KMS-11 (cell line): ENCODE measurements around the gene COL23A1.

Source experiments
- H2AFZ ChIP-seq: fragments of 200-600 bp; sonication (generic); 2 replicates; pipeline ENCODE4 v1.6.1; 2016; ENCODE audit warnings: antibody characterized with exemption, mixed run types, low read depth
- H3K27ac ChIP-seq: fragments of 200-600 bp; sonication (generic); 2 replicates; pipeline ENCODE4 v1.6.1; 2016; ENCODE audit warnings: mild to moderate bottlenecking, mixed run types
- H3K27me3 ChIP-seq: fragments of 200-600 bp; sonication (generic); 2 replicates; pipeline ENCODE4 v1.6.1; 2017; ENCODE audit warnings: mild to moderate bottlenecking, low read depth, mixed run types, moderate library complexity; ENCODE audit not compliant: insufficient read depth
- H3K36me3 ChIP-seq: fragments of 200-600 bp; sonication (generic); 2 replicates; pipeline ENCODE4 v1.6.1; 2017; ENCODE audit warnings: mild to moderate bottlenecking, mixed run types; ENCODE audit not compliant: insufficient read depth
- H3K4me1 ChIP-seq: fragments of 200-600 bp; sonication (generic); 2 replicates; pipeline ENCODE4 v1.6.1; 2016; ENCODE audit warnings: mild to moderate bottlenecking, low read depth, mixed run types; ENCODE audit not compliant: poor library complexity, severe bottlenecking
- H3K4me2 ChIP-seq: fragments of 200-600 bp; sonication (generic); 2 replicates; pipeline ENCODE4 v1.7.0; 2016; ENCODE audit warnings: mild to moderate bottlenecking, mixed run types
- H3K4me3 ChIP-seq: fragments of 200-600 bp; sonication (generic); IDR thresholded peaks from 2 replicates; pipeline ENCODE4 v1.6.1; 2017; ENCODE audit warnings: low read depth, low read length, mixed read lengths; ENCODE audit not compliant: insufficient read depth
- H3K79me2 ChIP-seq: fragments of 200-600 bp; sonication (generic); 2 replicates; pipeline ENCODE4 v1.6.1; 2016; ENCODE audit warnings: low read depth, mixed run types; ENCODE audit not compliant: insufficient read depth
- H3K9ac ChIP-seq: fragments of 200-600 bp; sonication (generic); 2 replicates; pipeline ENCODE4 v1.6.1; 2016; ENCODE audit warnings: mild to moderate bottlenecking, mixed run types
- H4K20me1 ChIP-seq: fragments of 200-600 bp; sonication (generic); 2 replicates; pipeline ENCODE4 v1.6.1; 2016; ENCODE audit warnings: mild to moderate bottlenecking, mixed run types; ENCODE audit not compliant: insufficient read depth
- TF ChIP-seq, protein P1 (sequence below): fragments of 200-600 bp; sonication (generic); conservative IDR thresholded peaks from 2 replicates; pipeline ENCODE4 v1.6.1; 2017; ENCODE audit warnings: low read depth, mild to moderate bottlenecking, antibody characterized with exemption, low read length, moderate library complexity, mixed read lengths

The COL23A1 gene

DNA sequence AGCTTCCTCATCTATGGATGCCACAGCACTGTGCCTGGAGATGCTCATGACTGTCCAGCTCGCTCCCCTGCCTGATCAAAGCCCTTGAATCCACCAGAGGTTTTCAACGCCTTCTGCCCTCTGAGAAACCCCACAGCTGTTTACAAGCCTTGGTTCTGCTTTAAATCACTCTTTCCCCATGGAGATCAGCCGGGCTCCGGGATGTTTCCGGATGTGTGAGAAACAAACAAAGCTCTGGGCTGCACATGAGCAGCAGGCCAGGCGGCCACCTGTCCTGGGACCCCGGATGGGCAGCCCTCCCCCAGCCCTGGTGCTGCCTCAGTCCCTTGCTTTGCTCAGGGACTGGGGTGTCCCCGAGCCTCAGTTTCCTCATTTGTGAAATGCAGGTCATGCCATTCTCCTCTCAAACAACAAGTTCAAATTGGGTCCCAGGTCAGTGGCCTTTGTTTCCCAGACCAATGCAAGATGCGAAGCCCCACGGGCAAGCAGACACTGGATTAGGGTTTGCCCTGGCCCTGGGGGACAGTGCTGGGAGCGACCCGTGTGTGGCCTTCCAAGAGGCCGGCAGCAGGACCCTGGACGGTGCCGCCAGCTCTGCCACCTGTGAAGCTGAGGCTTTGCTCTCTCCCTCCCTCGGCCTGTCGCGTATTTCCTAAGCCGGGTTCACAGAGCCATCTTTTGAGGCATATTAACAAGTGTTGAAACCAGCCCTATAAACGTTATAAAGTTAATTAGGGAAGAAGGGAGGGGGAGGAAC lies 315.2 kb downstream of the COL23A1 start:
- Histone ChIP-seq H3K36me3 (no peaks in the 10 kb centered on the region), H3K4me1 (no peaks in the 10 kb centered on the region), H3K9ac (no peak overlapping the region), H3K79me2 (no peaks in the 10 kb centered on the region), H2AFZ (no peak overlapping the region), H3K27ac (no peak overlapping the region), H4K20me1 (no peaks in the 10 kb centered on the region), H3K27me3 (peaks cover 3% of the 10 kb centered on the region; the same call in 1 of the 2 replicates), H3K4me3 (no peak overlapping the region), H3K4me2 (no peak overlapping the region)
- TF ChIP-seq, protein P1, sequence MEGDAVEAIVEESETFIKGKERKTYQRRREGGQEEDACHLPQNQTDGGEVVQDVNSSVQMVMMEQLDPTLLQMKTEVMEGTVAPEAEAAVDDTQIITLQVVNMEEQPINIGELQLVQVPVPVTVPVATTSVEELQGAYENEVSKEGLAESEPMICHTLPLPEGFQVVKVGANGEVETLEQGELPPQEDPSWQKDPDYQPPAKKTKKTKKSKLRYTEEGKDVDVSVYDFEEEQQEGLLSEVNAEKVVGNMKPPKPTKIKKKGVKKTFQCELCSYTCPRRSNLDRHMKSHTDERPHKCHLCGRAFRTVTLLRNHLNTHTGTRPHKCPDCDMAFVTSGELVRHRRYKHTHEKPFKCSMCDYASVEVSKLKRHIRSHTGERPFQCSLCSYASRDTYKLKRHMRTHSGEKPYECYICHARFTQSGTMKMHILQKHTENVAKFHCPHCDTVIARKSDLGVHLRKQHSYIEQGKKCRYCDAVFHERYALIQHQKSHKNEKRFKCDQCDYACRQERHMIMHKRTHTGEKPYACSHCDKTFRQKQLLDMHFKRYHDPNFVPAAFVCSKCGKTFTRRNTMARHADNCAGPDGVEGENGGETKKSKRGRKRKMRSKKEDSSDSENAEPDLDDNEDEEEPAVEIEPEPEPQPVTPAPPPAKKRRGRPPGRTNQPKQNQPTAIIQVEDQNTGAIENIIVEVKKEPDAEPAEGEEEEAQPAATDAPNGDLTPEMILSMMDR: no peak

DNA sequence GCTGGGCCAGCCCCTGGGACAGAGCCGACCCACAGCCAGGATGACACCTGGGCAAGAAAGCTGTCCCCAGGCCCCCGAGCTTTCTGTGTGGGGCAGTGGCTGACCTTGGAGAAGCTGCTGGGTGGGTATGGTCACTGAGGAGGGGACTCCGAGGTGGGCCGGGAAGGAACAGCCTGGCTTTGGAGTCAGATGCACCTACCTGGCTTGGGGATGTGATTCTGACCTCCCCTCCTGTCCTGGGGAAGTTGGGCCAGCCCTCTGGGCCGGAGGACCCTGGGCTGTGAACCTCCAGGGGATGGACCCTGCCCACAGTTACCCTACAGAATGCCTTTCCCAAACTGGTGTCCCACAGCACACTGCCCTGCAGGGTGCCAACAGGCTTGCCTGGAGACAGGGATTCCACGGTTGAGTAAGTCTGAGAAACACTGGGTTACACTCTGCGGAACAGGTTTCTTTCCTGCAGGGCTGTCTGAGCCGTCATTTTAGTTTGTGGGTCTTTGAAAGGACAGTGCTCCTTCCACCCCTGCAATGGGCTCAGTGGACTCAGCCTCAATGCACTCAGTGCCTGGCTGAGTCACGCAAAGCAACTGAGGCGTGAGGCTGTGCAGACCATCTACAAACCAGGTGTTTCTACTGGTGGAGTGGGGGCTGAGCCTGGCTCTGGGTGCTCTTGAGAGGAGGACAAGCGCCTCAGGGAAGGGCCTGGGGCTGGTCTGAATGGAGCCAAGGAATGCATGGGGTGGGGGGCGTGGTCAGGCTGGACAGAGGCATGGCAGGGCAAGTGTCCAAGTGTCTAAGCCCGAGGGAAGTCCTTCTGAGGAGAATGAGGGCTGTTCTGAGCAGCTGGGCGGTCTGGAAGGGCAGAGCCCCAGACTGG lies 316.3 kb downstream of the COL23A1 start:
- Histone ChIP-seq H3K79me2 (no peaks in the 10 kb centered on the region), H3K36me3 (no peaks in the 10 kb centered on the region), H3K4me3 (no peak overlapping the region), H3K27ac (no peak overlapping the region), H3K9ac (no peak overlapping the region), H2AFZ (no peak overlapping the region), H3K27me3 (peaks cover 3% of the 10 kb centered on the region; the same call in 1 of the 2 replicates), H4K20me1 (no peaks in the 10 kb centered on the region), H3K4me2 (no peak overlapping the region), H3K4me1 (no peaks in the 10 kb centered on the region)
- TF ChIP-seq, protein P1: no peak

DNA sequence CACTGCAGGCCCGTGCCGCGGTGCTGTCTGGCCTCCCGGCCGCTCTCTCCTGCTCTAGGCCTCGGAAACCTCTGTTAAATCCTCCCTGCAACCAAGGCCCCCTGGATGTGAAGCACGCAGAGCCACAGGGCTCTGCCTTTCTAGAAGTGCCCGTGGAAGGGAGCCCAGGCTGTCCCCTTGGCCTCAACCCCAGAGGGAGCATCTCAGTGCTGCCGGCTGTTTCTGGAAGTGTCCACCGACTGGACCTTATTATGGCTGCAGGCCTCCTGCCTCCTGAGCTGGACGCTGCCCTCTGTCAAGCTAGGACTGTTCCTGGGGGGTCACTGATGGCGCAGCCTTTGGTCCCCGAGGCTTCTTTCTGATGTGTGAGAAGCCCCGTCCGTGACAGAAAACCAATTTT lies 317.2 kb downstream of the COL23A1 start:
- H3K4me3 ChIP-seq: no peak overlapping the region
- H2AFZ ChIP-seq: no peak overlapping the region
- H4K20me1 ChIP-seq: no peaks in the 10 kb centered on the region
- H3K4me1 ChIP-seq: no peaks in the 10 kb centered on the region
- H3K36me3 ChIP-seq: no peaks in the 10 kb centered on the region
- H3K27me3 ChIP-seq: peaks cover 3% of the 10 kb centered on the region; the same call in 1 of the 2 replicates
- H3K9ac ChIP-seq: no peak overlapping the region
- H3K27ac ChIP-seq: no peak overlapping the region
- TF ChIP-seq, protein P1: no peak
- H3K79me2 ChIP-seq: no peaks in the 10 kb centered on the region
- no peak overlapping the region for H3K4me2 ChIP-seq

DNA sequence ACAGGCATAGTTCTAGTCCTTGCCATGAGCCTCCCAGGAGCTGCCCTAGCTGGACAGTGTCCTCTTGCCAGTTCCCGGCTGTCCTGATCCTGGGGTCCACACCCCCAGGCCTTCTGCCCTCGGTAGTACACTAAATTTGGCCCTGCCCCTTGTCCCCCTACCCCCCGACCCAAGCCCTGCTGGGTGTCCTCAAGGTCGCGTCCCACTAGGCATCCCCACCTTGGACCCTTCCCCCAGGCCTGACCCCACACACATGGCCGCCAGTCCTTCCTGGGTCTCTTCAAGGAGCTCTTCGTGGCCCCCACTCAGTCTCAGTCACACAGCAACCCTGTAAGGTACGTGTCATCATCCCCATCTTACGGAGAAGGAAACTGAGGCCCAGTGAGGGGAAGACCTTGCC lies 317.6 kb downstream of the COL23A1 start:
- Histone ChIP-seq H4K20me1 (no peaks in the 10 kb centered on the region), H3K4me2 (no peak overlapping the region), H3K27ac (no peak overlapping the region), H3K4me1 (no peaks in the 10 kb centered on the region), H2AFZ (no peak overlapping the region), H3K36me3 (no peaks in the 10 kb centered on the region), H3K27me3 (peaks cover 3% of the 10 kb centered on the region; the same call in 1 of the 2 replicates), H3K79me2 (no peaks in the 10 kb centered on the region), H3K9ac (no peak overlapping the region), H3K4me3 (no peak overlapping the region)
- TF ChIP-seq, protein P1: no peak
